ENCODE results near the gene TSR2. TPM values are rescaled to one million over a fixed set of nuclear protein-coding genes. Genes with fewer than 3 reads are reported as not detected.
"Not testable (repeated sequence)": the region's sequence is repeated elsewhere in the genome, so short reads cannot be mapped to it uniquely, and the experiment has no call there.

The TSR2 gene
- total RNA-seq, 1 donor from 2014 or later: 11.4 TPM

- no peak for DNase-seq (ENCODE audit: low read depth)
- H3K36me3 ChIP-seq (ENCODE audit: control insufficient read depth, insufficient read depth, low read length): no peaks in the 10 kb centered on the region
- TF ChIP-seq CTCF (IDR thresholded peaks at IDR 0.05; ENCODE audit: insufficient read depth, low read length, poor library complexity, severe bottlenecking): no peak
- H3K27me3 ChIP-seq (ENCODE audit: control insufficient read depth, insufficient read depth, low read length): no peaks in the 10 kb centered on the region
- no peak overlapping the region for H3K4me3 ChIP-seq (ENCODE audit: low read depth, low read length)
Observed at GRCh38 chrX:54479136-54480111, 39.2 kb downstream of the TSR2 start.

- TF ChIP-seq CTCF (IDR thresholded peaks at IDR 0.05; ENCODE audit: insufficient read depth, low read length, poor library complexity, severe bottlenecking): no peak
- no peak for DNase-seq (ENCODE audit: low read depth)
- no peak overlapping the region for H3K4me3 ChIP-seq (ENCODE audit: low read depth, low read length)
- no peaks in the 10 kb centered on the region for H3K36me3 ChIP-seq (ENCODE audit: control insufficient read depth, insufficient read depth, low read length)
- H3K27me3 ChIP-seq (ENCODE audit: control insufficient read depth, insufficient read depth, low read length): no peaks in the 10 kb centered on the region
Observed at GRCh38 chrX:54482839-54483593, 42.8 kb downstream of the TSR2 start.

GRCh38 chrX:54483946-54484345 is 43.7 kb downstream of the TSR2 start:
- Histone ChIP-seq H3K27me3 (ENCODE audit: control insufficient read depth, insufficient read depth, low read length) (no peaks in the 10 kb centered on the region), H3K4me3 (ENCODE audit: low read depth, low read length) (no peak overlapping the region), H3K36me3 (ENCODE audit: control insufficient read depth, insufficient read depth, low read length) (no peaks in the 10 kb centered on the region)
- no peak for DNase-seq (ENCODE audit: low read depth)
- TF ChIP-seq CTCF (IDR thresholded peaks at IDR 0.05; ENCODE audit: insufficient read depth, low read length, poor library complexity, severe bottlenecking): no peak

GRCh38 chrX:54484666-54485065 is 44.5 kb downstream of the TSR2 start:
- no peaks in the 10 kb centered on the region for H3K27me3 ChIP-seq (ENCODE audit: control insufficient read depth, insufficient read depth, low read length)
- H3K4me3 ChIP-seq (ENCODE audit: low read depth, low read length): no peak overlapping the region
- no peak for DNase-seq (ENCODE audit: low read depth)
- no peaks in the 10 kb centered on the region for H3K36me3 ChIP-seq (ENCODE audit: control insufficient read depth, insufficient read depth, low read length)
- TF ChIP-seq CTCF (IDR thresholded peaks at IDR 0.05; ENCODE audit: insufficient read depth, low read length, poor library complexity, severe bottlenecking): no peak

GRCh38 chrX:54489819-54490218 is 49.6 kb downstream of the TSR2 start:
- H3K4me3 ChIP-seq (ENCODE audit: low read depth, low read length); DNase-seq (ENCODE audit: low read depth); H3K36me3 ChIP-seq (ENCODE audit: control insufficient read depth, insufficient read depth, low read length); H3K27me3 ChIP-seq (ENCODE audit: control insufficient read depth, insufficient read depth, low read length): not testable (repeated sequence)

GRCh38 chrX:54492340-54492739 is 52.1 kb downstream of the TSR2 start:
- H3K4me3 ChIP-seq (ENCODE audit: low read depth, low read length): no peak overlapping the region
- DNase-seq (ENCODE audit: low read depth): no peak
- H3K27me3 ChIP-seq (ENCODE audit: control insufficient read depth, insufficient read depth, low read length): no peaks in the 10 kb centered on the region
- no peaks in the 10 kb centered on the region for H3K36me3 ChIP-seq (ENCODE audit: control insufficient read depth, insufficient read depth, low read length)
- no peak for TF ChIP-seq CTCF (IDR thresholded peaks at IDR 0.05; ENCODE audit: insufficient read depth, low read length, poor library complexity, severe bottlenecking)

Data from kidney epithelial cell (primary cell).